Iris pigment epithelial cell (primary cell): ENCODE results near the gene ZNF182.
"Not testable (repeated sequence)": the region's sequence is repeated elsewhere in the genome, so short reads cannot be mapped to it uniquely, and the experiment has no call there.

Experiments used
- DNase-seq: peaks from one replicate; pipeline ENCODE4 v3.0.0-alpha.2; 2011; ENCODE audit warnings: low read depth

The ZNF182 gene

DNA sequence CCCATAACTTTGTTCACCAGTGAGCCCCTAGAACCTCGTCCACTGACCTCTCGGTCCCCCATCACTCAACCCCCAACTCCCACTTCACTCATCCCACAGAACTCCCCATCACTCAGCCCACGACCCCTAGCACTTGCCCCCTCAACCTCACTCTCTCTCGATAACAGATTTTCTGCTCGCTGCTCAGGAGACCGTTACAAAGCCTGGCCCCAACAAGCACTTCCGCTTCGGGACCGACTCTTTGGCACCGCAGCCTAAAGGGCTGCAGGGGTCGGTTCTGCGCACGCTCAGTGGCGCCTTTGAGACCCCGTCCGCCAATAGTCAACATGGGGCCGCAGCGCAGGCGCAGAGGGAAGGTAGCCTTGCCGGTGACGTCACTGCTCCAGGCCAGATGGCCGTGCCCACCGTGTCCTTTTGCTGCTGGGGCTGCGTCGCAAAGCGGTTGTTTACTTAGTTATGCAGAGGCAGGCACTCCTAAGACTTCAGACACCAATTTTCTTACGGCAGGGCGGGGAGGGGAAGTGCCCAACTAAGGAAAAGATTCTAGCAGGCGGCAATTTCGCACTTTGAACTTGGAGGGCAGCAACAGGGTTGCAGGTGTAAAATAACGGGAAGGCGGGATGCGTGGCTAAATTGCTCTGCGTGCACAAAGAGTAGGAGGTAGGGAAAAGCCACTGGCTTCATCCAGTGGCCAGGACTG lies at the start of gene ZNF182:
TSS of gene ZNF182 (minus strand) at position 232 of the 700 bp plus-strand sequence. CDS start 1,380 bp downstream, outside the sequence.
- DNase-seq: peak; percentile 75

DNA sequence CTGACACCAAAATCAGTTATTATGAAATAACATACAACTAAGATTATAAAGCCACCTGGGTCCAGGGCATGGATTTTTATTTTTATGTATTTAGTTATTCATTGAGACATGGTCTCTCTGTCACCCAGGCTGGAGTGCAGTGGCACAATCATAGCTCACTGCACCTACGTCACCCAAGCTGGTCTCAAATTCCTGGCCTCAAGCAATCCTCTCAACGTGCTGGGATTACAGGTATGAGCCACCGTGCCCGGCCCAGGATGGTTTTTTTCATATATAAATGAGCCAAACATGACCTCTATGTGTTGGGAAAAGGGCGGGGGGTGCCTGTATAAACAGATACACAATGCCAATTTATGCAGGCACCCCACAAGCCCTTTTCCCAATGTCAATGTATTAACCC lies 43.1 kb upstream of the ZNF182 start:
- DNase-seq: no peak

DNA sequence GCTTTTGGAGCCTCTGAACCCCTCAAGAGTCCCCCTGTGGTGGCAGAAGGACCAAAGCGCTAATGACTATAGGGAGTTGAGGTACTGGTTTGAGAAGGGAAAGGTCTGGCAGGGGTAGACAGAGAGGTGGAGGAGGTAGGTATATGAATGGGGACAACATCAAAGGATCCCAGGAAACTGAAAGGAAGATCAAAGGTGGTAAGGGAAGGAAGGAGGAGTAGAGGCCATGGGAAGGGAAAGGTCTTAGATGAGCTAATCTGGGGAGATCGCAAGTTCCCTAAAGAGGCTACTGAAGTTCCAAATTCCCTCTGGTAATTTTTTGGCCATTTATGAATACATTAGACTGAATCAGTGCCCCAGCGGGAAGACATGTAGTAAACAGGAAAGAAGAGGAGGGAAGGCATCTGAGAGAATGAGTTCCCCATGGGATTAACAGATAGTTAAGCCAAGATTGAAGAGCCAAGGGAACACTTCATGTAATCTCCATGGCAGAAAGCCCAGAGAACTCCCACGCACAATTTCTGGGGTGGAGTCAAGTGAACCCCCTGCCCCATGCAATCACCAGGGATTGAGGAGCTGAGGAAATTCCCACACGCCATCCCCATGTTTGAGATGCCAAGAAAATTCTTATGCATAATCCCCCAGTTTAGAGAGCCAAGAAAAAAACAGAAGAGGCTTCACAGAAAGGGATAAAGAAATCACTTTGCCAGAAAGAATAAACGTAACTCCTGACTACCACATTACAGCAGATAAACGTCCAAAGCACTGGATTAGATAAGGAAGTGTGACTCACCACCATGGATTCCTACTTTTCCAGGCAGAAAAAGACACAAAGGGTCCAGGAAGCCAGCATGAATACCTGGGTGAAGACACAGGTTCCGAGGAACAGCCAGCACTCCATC lies 41.9 kb upstream of the ZNF182 start:
- peak; percentile 78 for DNase-seq

DNA sequence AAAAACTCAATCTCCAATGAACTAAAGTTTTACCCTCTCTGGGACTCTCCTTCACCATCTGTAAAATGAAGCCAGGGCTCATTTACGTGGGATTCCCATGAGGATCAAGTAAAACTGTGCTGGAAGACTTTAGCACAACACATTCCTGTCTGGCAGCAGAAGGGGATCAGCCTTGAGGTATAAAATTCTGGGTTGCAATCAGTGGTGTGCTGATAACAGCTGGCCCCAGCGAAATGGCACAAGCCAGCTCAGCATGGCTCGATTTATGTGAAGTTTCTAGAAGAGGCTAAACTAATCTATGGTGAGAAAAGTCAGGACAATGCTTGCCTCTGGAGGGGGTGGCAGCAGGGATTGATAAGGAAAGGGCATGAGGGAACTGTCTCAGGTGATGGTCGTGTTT lies 39.3 kb upstream of the ZNF182 start:
- DNase-seq: no peak

DNA sequence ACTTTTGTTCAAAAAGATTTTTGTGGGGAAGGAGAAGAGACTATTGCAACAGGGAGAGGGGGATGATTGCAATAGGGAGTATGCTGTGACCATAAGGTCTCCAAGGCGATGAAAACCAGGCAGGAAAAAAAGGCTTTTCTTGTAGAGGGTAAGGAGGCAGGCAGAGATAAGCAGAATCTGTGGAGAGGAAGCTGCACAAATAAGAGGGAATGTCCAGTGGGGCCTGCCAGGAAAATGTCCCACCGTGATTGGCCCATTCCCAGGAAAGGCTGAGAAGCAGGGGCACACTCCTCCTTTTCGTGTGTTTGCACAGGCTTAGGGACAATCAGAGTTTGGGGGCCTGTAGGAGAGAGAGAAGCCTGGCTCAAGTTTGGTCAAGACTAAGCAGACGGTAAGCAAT lies 32.1 kb upstream of the ZNF182 start:
- no peak for DNase-seq

- DNase-seq: not testable (repeated sequence)
Measured at GRCh38 chrX:48030641-48031173, 26.9 kb upstream of the ZNF182 start.

- no peak for DNase-seq
Measured at GRCh38 chrX:48030237-48030636, 26.4 kb upstream of the ZNF182 start.

- no peak for DNase-seq
Measured at GRCh38 chrX:48028091-48028490, 24.3 kb upstream of the ZNF182 start.

DNA sequence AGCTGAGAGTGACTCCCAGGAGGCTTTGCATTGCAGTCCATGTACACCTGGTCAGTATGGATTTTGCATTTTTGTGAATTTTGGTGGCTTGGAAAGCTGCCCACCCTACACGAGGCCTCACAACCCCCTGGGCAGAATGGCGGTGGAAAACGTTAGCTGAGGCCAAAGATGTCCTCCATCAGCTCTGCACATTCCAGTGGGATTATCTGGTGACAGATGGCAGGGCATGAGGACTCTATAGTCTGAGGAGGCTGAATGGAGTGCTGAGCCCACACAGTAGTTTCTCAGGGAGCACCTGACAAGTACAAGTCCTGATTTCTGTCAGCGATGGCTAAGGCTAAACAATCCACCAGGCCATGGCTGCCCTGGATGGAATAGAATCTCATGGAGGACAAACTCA lies 23.8 kb upstream of the ZNF182 start:
- DNase-seq: not testable (repeated sequence)

- peak; percentile 60 for DNase-seq
Measured at GRCh38 chrX:48025561-48025960, 21.8 kb upstream of the ZNF182 start.

GRCh38 chrX:48022738-48023137 lies 18.9 kb upstream of the ZNF182 start:
- no peak for DNase-seq

DNA sequence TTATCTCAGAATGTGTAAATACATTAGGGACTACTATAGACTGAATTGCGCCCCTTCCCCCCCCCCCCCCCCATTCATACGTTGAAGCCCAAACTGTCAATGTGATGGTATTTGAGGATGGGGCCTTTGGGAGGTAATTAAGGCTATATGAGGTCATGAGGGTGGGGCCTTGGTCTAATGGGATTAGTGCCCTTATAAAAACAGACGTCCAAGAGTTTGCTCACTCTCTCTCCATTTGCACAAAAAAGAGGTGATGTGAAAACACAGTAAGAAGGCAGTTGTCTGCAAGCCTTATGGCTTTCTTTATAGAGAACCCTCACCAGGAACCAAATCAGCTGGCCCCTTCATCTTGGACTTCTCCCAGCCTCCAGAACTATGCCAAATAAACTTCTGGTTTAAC lies 18.3 kb upstream of the ZNF182 start:
- DNase-seq: no peak

DNA sequence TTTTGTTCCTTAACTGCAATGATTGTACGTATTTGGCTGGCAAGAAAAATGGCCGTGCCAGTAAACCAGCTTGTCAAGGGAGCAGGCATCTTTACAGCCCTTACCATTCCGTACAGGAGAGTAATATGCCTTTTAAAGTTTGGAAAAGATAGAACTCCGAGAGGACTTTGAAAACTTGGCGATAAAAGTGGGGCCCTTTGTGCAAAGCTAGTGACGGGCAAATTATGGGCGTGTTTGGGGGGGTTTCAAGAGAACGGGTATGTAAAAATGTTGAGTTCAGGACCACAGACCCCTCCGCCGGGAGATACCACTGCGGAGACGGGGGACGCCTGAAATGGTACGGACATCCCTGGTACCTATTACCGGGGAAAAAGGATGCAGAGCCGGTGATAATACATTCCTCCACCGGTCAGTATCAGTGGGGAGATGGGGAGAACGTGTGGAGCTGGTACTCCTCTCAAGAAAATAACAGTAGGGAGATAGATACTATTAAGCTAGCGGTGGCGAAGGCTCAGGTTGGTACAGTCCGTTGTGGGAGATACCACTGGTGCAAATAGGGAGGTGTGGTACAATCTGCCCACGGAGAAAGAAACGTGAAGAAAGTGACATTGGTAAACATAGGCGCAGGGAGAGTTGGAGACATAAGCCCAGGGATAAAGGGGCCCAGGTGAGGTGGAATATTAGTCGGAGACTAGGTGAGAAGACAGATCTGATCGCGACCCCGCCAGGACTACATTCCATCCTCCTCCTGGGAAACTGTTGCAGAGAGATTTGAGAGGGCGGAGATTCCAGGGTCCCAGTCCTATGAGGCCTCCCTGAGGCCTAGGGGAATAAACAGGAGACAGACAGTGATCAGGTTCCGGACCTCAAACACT lies 17.5 kb upstream of the ZNF182 start:
- peak; percentile 77 for DNase-seq

DNA sequence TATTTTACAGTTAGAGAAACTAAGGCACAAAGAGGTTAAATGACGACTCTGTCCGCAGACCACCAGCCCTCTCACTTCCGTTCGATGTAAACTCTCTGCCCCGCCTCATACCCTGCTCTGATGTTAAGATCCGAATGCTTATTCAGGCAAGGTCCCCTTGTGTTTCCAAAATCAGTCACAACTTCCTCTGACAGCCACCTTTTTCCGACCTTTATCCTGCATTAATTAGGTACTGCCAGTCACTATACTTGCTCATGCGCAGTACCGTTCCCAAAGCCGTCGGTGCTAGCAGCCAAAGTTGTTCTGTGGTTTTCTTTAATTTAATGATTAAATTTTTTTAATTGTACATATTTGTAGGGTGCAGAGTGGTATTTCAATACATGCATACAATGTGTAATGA lies 16.7 kb upstream of the ZNF182 start:
- DNase-seq: not testable (repeated sequence)

GRCh38 chrX:48019892-48020291 lies 16.1 kb upstream of the ZNF182 start:
- DNase-seq: not testable (repeated sequence)

GRCh38 chrX:48016583-48017310 lies 13.0 kb upstream of the ZNF182 start:
- not testable (repeated sequence) for DNase-seq

GRCh38 chrX:48009445-48009960 lies 5.7 kb upstream of the ZNF182 start:
- DNase-seq: not testable (repeated sequence)

DNA sequence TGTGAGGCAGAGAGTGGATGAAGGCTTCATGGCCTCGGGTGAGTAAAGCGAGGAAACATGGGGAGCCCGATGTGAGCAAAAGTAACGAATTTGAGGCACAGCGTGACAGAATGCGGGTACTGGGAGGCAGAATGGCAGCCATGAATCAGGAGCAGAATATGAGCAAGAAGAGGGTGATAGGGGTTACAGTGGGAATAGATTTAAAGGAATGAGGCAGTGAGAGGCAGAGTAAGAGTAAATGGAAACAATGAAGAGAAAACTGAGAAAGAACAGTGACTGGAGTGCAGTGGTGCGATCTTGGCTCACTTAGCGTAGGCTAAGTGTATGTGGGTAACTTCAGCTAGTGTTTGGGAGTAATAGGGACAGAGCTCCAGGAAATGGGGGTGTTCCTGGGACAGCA lies 2.9 kb upstream of the ZNF182 start, which contains the start of gene SPACA5:
TSS of gene SPACA5 (plus strand) at position 301 of the 400 bp plus-strand sequence. CDS start 815 bp downstream, outside the sequence.
- DNase-seq: not testable (repeated sequence)

DNA sequence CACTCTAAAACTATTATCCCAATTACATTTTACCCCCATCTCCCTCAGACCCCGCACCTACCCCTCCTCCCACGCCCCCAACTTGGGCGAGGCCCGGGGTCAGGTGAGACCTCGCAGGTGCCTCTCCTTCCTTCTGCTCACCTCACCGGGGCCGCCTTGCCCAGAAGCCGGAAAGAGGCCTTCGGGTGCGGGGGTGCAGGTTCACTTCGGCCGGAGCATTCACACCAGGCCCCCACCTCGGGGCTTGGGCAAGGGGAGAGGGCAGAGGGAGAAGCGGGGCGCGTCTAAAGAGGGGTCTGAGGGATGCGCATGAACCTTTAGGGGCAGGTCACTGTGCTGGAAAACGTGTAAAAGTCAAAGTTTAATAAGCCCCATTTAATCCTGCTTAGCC lies 427 bp downstream of the ZNF182 start:
- no peak for DNase-seq

DNA sequence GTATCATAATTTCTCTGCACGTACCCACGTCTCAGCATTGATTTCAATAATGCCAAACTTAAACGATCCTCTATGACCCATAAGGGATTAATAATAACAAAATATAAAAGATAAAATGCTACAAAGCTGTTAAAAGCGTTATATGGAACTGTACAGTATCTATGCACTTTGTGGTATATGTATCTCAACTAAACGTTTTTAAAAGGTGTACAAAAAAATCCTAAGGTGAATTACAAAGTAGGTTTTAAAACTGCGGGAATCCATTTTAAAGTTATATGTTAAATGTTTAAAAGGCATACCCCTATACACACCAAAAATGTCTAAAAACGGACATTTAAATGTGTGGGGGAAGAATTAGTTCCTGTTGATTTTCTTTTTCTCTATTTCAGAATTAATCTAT lies 860 bp downstream of the ZNF182 start:
- no peak for DNase-seq

- DNase-seq: no peak
Measured at GRCh38 chrX:48002319-48002718, 1.5 kb downstream of the ZNF182 start.
